ENCODE measurements around the gene ATF4. TPM values are rescaled to one million over a fixed set of nuclear protein-coding genes. Genes with fewer than 3 reads are reported as not detected.

Gene ATF4
- total and polyA plus RNA-seq, 2 of the 13 experiments (the other 11 are each of a cell fraction or from before 2014, with no cell fraction given), result 486 to 1,297 TPM

- TF ChIP-seq AKNA (CRISPR knock-in tag; IDR thresholded peaks at IDR 0.05; ENCODE audit: borderline replicate concordance), result 0 out of 2 replicates have a peak, but pooled peaks have one; percentile 22
- no peak for TF ChIP-seq TERF1 (CRISPR knock-in tag; IDR thresholded peaks at IDR 0.05)
- TF ChIP-seq ZNF761 (CRISPR knock-in tag; conservative IDR thresholded peaks at IDR 0.05), result 0 out of 2 replicates have a peak, but pooled peaks have one; percentile 48
- TF ChIP-seq ISL2 (CRISPR knock-in tag; IDR thresholded peaks at IDR 0.05), result 0 out of 2 replicates have a peak, but pooled peaks have one; percentile 48
- TF ChIP-seq ATF2 (CRISPR knock-in tag; IDR thresholded peaks at IDR 0.05), result peak; percentile 56
- TF ChIP-seq, protein P1, sequence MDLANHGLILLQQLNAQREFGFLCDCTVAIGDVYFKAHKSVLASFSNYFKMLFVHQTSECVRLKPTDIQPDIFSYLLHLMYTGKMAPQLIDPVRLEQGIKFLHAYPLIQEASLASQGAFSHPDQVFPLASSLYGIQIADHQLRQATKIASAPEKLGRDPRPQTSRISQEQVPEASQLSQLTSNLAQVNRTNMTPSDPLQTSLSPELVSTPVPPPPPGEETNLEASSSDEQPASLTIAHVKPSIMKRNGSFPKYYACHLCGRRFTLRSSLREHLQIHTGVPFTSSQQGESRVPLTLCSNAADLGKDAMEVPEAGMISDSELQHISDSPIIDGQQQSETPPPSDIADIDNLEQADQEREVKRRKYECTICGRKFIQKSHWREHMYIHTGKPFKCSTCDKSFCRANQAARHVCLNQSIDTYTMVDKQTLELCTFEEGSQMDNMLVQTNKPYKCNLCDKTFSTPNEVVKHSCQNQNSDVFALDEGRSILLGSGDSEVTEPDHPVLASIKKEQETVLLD (CRISPR knock-in tag; IDR thresholded peaks at IDR 0.05; ENCODE audit: low read depth), result peak; percentile 23; the same call in 1 of the 2 replicates
- TF ChIP-seq ZFX (CRISPR knock-in tag; IDR thresholded peaks at IDR 0.05; ENCODE audit: low read depth), result peak; percentile 89
- peak; percentile 75 for TF ChIP-seq UBTF (CRISPR knock-in tag; IDR thresholded peaks at IDR 0.05)
- no peak for TF ChIP-seq U2AF2 (IDR thresholded peaks at IDR 0.05; ENCODE audit: low read depth, low read length)
- TF ChIP-seq GLI4 (CRISPR knock-in tag; IDR thresholded peaks at IDR 0.05; ENCODE audit: borderline replicate concordance), result no peak
- TF ChIP-seq ZNF563 (CRISPR knock-in tag; IDR thresholded peaks at IDR 0.05), result no peak
- TF ChIP-seq ZNF281 (CRISPR knock-in tag; IDR thresholded peaks at IDR 0.05; ENCODE audit: borderline replicate concordance), result peak; percentile 94
Observed at GRCh38 chr22:39532215-39533073, 12.1 kb downstream of the ATF4 start, which contains the start of gene RPS19BP1 (continued).

All from HepG2 (cell line).